Measurements from ENCODE around the gene NDUFAF5. TPM values are rescaled to one million over a fixed set of nuclear protein-coding genes. Genes with fewer than 3 reads are reported as not detected.

NDUFAF5 gene
- total RNA-seq, 4 donors from 2014 or later: 6.6 to 14.5 (median 10.4) TPM

GRCh38 chr20:13857961-13858360 is 73.1 kb downstream of the NDUFAF5 start:
- 77 to 88% methylated on average over 7 of the region's 7 CpGs for WGBS, 2 donors
- H3K27me3 ChIP-seq: no peaks in the 10 kb centered on the region
- H3K27ac ChIP-seq: peak overlapping the region in 2 of 4 donors; percentile 21 to 28
- no peak overlapping the region for H3K4me3 ChIP-seq
- peaks cover 0 to 3% (median 0%) of the 10 kb centered on the region in 3 donors for H3K4me1 ChIP-seq
- TF ChIP-seq CTCF (IDR thresholded peaks at IDR 0.05) (no peak), POLR2A (IDR thresholded peaks at IDR 0.05) (no peak)
- no peaks in the 10 kb centered on the region for H3K9me3 ChIP-seq
- intact Hi-C loops (cut with DNase I): no loop called here
- no peak for DNase-seq
- no peaks in the 10 kb centered on the region for H3K36me3 ChIP-seq

GRCh38 chr20:13858439-13858838 is 73.6 kb downstream of the NDUFAF5 start:
- TF ChIP-seq POLR2A (IDR thresholded peaks at IDR 0.05) (no peak), CTCF (IDR thresholded peaks at IDR 0.05) (no peak)
- Histone ChIP-seq H3K9me3 (no peaks in the 10 kb centered on the region), H3K27me3 (no peaks in the 10 kb centered on the region), H3K4me1 (peaks cover 0 to 3% (median 0%) of the 10 kb centered on the region in 3 donors), H3K4me3 (no peak overlapping the region), H3K27ac (peak overlapping the region in 2 of 4 donors; percentile 21 to 28), H3K36me3 (no peaks in the 10 kb centered on the region)
- intact Hi-C loops (cut with DNase I): no loop called here
- 71 to 83% methylated on average over 5 of the region's 5 CpGs for WGBS, 2 donors
- no peak for DNase-seq

GRCh38 chr20:13858871-13859270 is 74.0 kb downstream of the NDUFAF5 start:
- DNase-seq: no peak
- intact Hi-C loops (cut with DNase I): no loop called here
- Histone ChIP-seq H3K4me3 (no peak overlapping the region), H3K27ac (no peak overlapping the region), H3K27me3 (no peaks in the 10 kb centered on the region), H3K4me1 (peaks cover 0 to 3% (median 0%) of the 10 kb centered on the region in 3 donors), H3K36me3 (no peaks in the 10 kb centered on the region), H3K9me3 (no peaks in the 10 kb centered on the region)
- TF ChIP-seq CTCF (IDR thresholded peaks at IDR 0.05): no peak
- TF ChIP-seq POLR2A (IDR thresholded peaks at IDR 0.05): no peak

GRCh38 chr20:13862245-13862644 is 77.4 kb downstream of the NDUFAF5 start:
- TF ChIP-seq POLR2A (IDR thresholded peaks at IDR 0.05) (no peak), CTCF (IDR thresholded peaks at IDR 0.05) (no peak)
- Histone ChIP-seq H3K36me3 (no peaks in the 10 kb centered on the region), H3K4me1 (peaks cover 0 to 20% (median 0%) of the 10 kb centered on the region in 3 donors), H3K9me3 (no peaks in the 10 kb centered on the region), H3K4me3 (no peak overlapping the region), H3K27ac (no peak overlapping the region), H3K27me3 (no peaks in the 10 kb centered on the region)
- 80 to 90% methylated on average over 2 of the region's 2 CpGs for WGBS, 2 donors
- no peak for DNase-seq
- intact Hi-C loops (cut with DNase I): no loop called here

- WGBS, 2 donors: 33 to 56% methylated on average over 1 of the region's 1 CpG
- no peak overlapping the region for H3K4me3 ChIP-seq
- H3K27me3 ChIP-seq: no peaks in the 10 kb centered on the region
- H3K9me3 ChIP-seq: no peaks in the 10 kb centered on the region
- peaks cover 0 to 17% (median 0%) of the 10 kb centered on the region in 3 donors for H3K4me1 ChIP-seq
- DNase-seq: no peak
- intact Hi-C loops (cut with DNase I): no loop called here
- no peak overlapping the region for H3K27ac ChIP-seq
- no peaks in the 10 kb centered on the region for H3K36me3 ChIP-seq
- TF ChIP-seq CTCF (IDR thresholded peaks at IDR 0.05) (no peak), POLR2A (IDR thresholded peaks at IDR 0.05) (no peak)
These were observed 78.4 kb downstream of the NDUFAF5 start for GRCh38 chr20:13863244-13863643.

All from esophagus squamous epithelium (tissue), 5 donors.